ENCODE results near the gene DAPK1. TPM values are rescaled to one million over a fixed set of nuclear protein-coding genes. Genes with fewer than 3 reads are reported as not detected.

Gene DAPK1
- total and polyA plus RNA-seq, 12 donors: 5.4 to 44.6 (median 21.3) TPM

DNA sequence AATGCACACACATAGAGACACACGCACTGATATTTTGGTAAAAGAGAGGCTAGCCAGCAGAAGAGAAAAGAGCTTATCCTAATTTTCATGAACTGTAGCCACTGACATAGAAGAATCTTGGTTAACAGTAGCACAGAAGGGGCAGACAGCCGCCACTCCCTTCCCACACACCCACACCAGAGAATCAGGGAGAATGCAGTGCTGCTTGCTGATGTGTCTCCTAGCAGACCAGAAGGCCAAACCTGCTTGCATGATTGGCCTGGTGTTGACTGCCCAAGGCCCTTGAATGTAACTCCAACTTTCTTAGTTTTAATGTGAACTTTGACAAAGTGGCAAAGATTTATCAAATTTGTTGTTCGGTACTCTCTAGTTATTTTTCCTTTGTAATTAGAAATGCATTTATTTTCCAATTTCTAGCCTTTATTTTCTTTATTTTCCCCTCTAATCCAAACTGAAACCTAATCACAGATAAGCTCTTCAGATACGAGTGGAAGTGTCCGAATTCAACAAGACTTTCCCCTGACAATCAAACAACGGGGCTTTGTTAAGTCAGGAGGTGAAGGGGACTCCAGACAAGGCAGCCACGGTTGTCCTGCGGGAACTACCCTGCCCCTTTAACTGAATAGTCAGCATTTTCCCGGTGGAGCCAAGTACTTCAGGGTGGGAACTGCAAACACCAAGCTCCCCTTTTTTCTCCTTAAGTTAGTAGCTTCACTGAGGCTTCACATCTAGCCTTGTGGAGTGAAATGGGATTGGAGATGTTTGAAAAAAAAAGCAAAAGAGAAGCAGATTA lies 146.3 kb downstream of the DAPK1 start:
- intact Hi-C loops (cut with DNase I): no loop called here
- Histone ChIP-seq H3K36me3 (replicated peaks in 1 of 2) (peaks cover 0 to 27% of the 10 kb centered on the region in 2 donors), H3K4me1 (replicated peaks in 1 of 2) (peaks cover 0 to 13% of the 10 kb centered on the region in 2 donors), H3K27me3 (no peaks in the 10 kb centered on the region), H3K9me3 (replicated peaks in 1 of 3) (no peaks in the 10 kb centered on the region), H3K27ac (no peak overlapping the region), H3K4me3 (no peak overlapping the region)
- TF ChIP-seq, protein P1, sequence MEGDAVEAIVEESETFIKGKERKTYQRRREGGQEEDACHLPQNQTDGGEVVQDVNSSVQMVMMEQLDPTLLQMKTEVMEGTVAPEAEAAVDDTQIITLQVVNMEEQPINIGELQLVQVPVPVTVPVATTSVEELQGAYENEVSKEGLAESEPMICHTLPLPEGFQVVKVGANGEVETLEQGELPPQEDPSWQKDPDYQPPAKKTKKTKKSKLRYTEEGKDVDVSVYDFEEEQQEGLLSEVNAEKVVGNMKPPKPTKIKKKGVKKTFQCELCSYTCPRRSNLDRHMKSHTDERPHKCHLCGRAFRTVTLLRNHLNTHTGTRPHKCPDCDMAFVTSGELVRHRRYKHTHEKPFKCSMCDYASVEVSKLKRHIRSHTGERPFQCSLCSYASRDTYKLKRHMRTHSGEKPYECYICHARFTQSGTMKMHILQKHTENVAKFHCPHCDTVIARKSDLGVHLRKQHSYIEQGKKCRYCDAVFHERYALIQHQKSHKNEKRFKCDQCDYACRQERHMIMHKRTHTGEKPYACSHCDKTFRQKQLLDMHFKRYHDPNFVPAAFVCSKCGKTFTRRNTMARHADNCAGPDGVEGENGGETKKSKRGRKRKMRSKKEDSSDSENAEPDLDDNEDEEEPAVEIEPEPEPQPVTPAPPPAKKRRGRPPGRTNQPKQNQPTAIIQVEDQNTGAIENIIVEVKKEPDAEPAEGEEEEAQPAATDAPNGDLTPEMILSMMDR (IDR thresholded peaks at IDR 0.05): no peak
- no peak for TF ChIP-seq POLR2A (IDR thresholded peaks at IDR 0.05)
- 79 to 82% (median 80%) methylated on average over 9 of the region's 9 CpGs for WGBS, 4 donors
- DNase-seq: no peak

DNA sequence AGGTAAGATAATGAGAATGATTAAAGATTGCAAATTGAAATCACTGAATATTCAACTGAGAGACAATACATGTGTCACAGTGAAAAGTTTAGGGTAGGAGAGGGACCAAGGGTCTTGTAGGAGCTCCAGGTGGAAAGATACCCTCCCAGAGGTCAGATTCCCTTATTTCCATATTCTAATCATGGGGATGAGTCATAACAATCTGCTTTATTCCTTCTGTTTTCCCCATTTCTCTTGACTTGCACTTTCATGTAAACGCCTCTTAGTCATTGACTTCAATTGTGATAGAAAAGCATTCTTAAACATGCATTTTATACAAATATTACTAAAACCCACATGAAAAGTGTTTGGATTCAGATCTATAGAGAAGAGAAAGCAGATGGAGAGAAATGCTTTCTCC lies 147.0 kb downstream of the DAPK1 start:
- TF ChIP-seq POLR2A (IDR thresholded peaks at IDR 0.05): no peak
- TF ChIP-seq, protein P1 (IDR thresholded peaks at IDR 0.05): no peak
- Histone ChIP-seq H3K36me3 (replicated peaks in 1 of 2) (peaks cover 0 to 33% of the 10 kb centered on the region in 2 donors), H3K9me3 (replicated peaks in 1 of 3) (no peaks in the 10 kb centered on the region), H3K27ac (no peak overlapping the region), H3K4me3 (no peak overlapping the region), H3K27me3 (no peaks in the 10 kb centered on the region), H3K4me1 (replicated peaks in 1 of 2) (peaks cover 0 to 13% of the 10 kb centered on the region in 2 donors)
- WGBS, 4 donors: 78 to 91% (median 86%) methylated on average over 1 of the region's 1 CpG
- intact Hi-C loops (cut with DNase I): no loop called here
- DNase-seq: no peak

DNA sequence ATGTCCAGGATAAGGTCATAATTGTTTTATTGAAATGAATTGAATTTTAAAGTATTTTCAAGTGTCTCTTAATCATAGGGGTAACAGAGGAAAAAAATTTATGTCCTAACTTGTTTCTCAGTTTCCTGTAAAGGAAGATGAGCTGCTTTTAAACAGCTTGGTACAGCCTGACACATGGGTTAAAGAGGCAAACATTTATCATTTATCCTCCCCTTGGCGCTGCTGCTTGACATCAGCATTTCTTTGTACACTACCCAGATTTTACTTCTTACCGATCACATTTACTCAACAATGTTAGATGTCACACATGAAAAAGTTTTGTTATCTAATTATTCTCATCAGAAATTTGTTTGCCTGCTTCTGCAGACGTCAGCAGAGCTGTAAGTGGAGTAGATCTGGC lies 148.9 kb downstream of the DAPK1 start:
- H3K27ac ChIP-seq: no peak overlapping the region
- no peak for TF ChIP-seq POLR2A (IDR thresholded peaks at IDR 0.05)
- TF ChIP-seq, protein P1 (IDR thresholded peaks at IDR 0.05): no peak

DNA sequence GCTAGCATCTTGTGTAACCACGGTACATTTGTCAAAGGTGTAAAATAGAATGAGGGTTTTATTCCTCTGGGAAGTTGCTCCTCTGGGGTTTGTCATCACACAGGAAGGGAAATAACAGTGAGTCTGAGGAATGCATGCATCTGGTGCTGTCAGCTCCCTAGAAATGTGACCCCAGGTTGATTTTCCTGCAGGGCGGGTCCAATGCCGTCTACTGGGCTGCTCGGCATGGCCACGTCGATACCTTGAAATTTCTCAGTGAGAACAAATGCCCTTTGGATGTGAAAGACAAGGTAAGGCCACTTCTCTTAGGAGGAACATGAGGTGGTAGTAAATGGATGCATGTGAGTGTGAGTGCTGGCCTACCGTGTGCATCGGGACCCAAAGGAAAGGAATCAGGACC lies 149.4 kb downstream of the DAPK1 start:
- DNase-seq: no peak
- Histone ChIP-seq H3K27me3 (no peaks in the 10 kb centered on the region), H3K27ac (no peak overlapping the region), H3K4me1 (replicated peaks in 1 of 2) (no peaks in the 10 kb centered on the region), H3K4me3 (no peak overlapping the region), H3K36me3 (replicated peaks in 1 of 2) (peaks cover 0 to 27% of the 10 kb centered on the region in 2 donors), H3K9me3 (replicated peaks in 1 of 3) (no peaks in the 10 kb centered on the region)
- TF ChIP-seq, protein P1 (IDR thresholded peaks at IDR 0.05): no peak
- no peak for TF ChIP-seq POLR2A (IDR thresholded peaks at IDR 0.05)
- 88 to 94% (median 91%) methylated on average over 8 of the region's 8 CpGs for WGBS, 4 donors
- intact Hi-C loops (cut with DNase I): no loop called here

More for the DNA sequence above, 148.9 kb downstream of the DAPK1 start:
- H3K27me3 ChIP-seq: no peaks in the 10 kb centered on the region
- intact Hi-C loops (cut with DNase I): no loop called here
- no peaks in the 10 kb centered on the region for H3K9me3 ChIP-seq (replicated peaks in 1 of 3)
- H3K36me3 ChIP-seq (replicated peaks in 1 of 2): peaks cover 0 to 27% of the 10 kb centered on the region in 2 donors
- DNase-seq: no peak
- WGBS, 4 donors: 73 to 80% (median 76%) methylated on average over 3 of the region's 3 CpGs
- H3K4me1 ChIP-seq (replicated peaks in 1 of 2): no peaks in the 10 kb centered on the region
- H3K4me3 ChIP-seq: no peak overlapping the region

Measured in adrenal gland (tissue), 12 donors.